Breast epithelium (tissue), 3 donors: ENCODE measurements around the gene ALDH1A1.

Source experiments
- POLR2A ChIP-seq: fragments of 450-650 bp; IDR thresholded peaks from one replicate; pipeline ENCODE4 v1.6.1; 2016; ENCODE audit warnings: antibody characterized with exemption, mild to moderate bottlenecking, moderate library complexity
- TF ChIP-seq, protein P1 (sequence below), 3 donors: fragments of 450-650 bp; IDR thresholded peaks; one replicate each; pipeline ENCODE4 v1.5.1; 2016 to 2017; ENCODE audit warnings: antibody characterized with exemption in 3 of 3, mild to moderate bottlenecking in 3 of 3, moderate library complexity in 3 of 3

DNA sequence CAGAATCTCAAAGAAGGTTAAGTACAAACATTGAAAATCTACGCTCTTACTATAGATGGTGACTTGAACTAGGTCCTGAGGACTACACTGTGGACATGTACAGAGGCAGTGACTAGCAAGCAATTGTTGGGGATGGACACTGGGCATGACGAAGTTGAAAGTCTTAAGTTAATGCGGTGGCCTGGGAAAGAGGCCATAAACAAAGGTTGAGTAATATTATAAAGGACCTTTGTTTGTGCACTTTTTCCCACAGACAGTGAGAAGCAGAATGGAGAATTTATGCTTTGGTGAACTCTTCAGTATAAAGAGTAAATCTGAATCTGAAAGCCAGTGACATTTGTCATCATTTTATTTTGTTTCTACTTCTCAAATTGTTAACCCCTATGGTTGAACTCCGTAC is 15.3 kb downstream of the ALDH1A1 start:
- TF ChIP-seq, protein P1, sequence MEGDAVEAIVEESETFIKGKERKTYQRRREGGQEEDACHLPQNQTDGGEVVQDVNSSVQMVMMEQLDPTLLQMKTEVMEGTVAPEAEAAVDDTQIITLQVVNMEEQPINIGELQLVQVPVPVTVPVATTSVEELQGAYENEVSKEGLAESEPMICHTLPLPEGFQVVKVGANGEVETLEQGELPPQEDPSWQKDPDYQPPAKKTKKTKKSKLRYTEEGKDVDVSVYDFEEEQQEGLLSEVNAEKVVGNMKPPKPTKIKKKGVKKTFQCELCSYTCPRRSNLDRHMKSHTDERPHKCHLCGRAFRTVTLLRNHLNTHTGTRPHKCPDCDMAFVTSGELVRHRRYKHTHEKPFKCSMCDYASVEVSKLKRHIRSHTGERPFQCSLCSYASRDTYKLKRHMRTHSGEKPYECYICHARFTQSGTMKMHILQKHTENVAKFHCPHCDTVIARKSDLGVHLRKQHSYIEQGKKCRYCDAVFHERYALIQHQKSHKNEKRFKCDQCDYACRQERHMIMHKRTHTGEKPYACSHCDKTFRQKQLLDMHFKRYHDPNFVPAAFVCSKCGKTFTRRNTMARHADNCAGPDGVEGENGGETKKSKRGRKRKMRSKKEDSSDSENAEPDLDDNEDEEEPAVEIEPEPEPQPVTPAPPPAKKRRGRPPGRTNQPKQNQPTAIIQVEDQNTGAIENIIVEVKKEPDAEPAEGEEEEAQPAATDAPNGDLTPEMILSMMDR (IDR thresholded peaks at IDR 0.05) = no peak
- no peak for TF ChIP-seq POLR2A
